Hematopoietic multipotent progenitor cell treated with erythropoietin and hydrocortisone succinate and interleukin-3 and kit ligand, for 6 days (in vitro differentiated cells): Measurements from ENCODE around the gene C2orf49.

Experiments used
- DNase-seq: peaks from one replicate; pipeline ENCODE4 v3.0.0-alpha.2; 2015

C2orf49 gene

DNA sequence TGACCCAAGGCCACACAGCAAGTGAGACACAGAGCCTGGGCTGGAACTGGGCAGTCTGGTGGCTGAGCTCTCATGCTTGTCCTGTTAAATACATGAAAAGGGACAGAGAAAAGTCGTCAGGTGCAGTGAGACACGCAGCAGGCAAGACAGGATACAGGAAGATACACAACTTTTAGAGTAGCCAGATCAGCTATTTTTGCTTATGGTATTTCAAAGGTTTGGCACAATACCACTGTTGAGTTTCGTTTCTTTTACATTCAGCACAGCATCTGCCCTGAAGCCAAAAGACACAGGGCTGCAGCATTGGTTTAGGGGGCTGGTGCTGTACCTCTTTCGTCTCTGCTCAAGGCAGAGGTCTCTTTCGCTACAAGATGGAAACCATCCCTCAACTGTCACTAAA lies 47.5 kb downstream of the C2orf49 start:
- DNase-seq = no peak

GRCh38 chr2:105385731-105386540 lies 48.6 kb downstream of the C2orf49 start:
- DNase-seq = peak; percentile 97

DNA sequence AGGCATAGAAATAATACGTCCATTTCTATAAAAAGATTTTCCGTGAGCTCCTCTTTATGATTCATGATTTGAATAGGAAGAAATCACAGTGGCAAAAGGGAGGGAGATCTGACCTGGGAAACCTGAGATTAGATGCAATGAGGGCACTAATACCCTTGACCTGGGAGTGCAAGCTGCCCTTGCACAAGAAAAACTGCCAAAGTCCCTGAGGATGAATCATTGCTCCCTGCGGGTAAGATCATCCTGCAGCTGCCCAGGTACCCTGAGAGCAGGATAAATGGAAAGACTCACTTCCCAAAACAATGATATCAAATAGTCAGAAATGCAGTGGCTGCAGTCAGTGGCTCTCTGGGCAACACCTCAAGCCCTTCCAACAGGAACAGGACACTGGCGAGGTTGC lies 49.9 kb downstream of the C2orf49 start:
- no peak for DNase-seq

DNA sequence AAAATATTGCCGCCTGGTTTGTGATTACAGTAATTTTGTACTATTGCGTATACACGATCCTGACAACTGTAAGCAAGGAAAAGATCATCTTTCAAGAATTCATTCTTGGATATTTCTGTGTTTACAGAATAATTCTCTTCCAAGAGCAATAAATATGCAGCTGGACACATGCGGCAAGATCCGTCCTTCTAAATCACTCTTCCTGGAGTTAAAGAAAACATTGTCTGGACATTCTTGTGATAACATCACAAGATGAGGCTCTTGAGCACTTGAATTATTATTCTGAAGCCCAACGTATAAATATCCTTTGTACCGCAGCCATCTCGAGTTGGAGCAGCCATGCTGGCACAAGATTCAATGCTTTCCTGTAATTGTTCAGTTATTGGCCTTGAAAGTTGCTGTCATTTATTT lies 51.6 kb downstream of the C2orf49 start:
- no peak for DNase-seq

DNA sequence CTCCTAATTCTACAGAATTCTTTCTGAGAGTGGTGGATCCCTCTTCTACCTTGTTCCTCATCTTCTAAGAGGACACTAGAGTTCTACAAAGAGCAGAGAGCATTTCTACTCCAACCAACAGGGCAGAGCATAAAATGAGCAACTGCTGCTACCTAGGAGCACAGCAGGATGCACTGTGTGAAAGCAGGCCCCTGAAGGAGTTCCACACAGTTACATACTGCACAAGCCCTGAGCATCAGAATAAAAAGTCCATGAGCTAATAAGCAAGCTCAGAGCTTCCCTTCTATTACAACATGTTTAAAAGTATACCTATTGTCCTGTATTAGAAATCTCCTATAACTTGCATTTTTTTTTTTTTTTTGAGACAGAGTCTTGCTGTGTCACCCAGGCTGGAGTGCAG lies 53.1 kb downstream of the C2orf49 start:
- DNase-seq = no peak

DNA sequence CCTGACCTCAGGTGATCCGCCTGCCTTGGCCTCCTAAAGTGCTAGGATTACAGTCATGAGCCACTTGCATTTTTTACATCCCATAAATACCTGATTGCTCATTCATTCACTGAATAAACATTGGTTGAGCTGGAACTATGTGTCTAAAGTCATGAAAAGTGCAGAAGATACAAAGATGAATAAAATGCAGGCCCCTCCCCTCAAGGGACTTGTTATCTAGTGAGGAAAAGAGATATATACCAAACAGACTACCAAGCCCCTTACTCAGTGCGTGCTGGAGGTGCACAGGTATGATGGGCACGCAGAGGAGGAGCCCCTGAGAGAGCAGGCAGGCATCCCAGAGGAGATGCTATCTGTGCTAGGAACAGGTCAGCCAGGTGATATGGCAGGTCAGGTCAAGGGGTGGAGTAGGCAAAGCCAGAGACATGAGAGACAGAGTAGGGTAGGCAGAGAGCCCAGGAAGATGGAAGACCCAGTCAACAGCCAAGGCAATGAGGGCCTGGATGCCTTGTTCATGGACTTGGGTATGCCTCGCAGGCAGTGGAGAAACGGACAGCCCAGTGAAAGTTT lies 53.8 kb downstream of the C2orf49 start:
- DNase-seq = no peak

DNA sequence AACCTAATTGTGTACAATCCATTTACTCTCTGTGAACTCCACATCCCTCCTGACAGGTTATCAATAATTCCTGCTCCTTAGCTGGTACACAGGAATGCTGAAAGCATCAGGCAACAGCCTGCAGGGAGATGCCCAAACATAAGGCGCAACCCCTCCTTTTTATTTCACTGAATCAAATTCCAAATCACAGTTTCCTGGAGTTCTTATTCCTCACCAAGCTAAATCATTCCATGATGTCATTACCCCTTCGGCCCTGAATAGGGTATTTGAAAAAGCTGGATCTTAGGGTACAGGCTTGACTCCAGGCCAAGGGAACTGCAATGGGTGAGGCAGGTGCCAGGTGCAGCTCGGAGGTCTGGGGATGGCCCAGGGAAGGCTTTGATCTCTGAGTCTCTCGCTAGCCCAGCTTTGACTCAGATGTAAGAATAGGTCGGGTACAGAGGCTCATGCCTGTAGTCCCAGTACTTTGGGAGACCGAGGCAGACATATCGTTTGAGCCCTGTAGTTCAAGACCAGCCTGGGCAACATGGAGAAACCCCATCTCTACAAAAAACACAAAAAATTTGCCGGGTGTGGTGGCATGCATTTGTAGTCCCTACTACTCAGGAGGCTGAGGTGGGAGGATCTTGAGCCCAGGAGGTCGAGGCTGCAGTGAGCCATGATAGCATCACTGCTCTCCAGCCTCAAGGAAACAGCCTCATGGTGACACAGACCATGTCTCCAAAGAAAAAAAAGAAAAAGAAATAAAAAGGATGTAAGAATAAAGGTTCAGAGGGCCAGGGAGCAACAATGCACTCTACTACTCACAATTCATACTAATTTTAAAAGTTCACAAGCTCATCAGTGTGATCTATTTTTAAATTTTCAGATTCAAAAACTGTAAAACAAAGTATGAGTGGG lies 54.7 kb downstream of the C2orf49 start:
- DNase-seq = no peak

GRCh38 chr2:105393373-105394055 lies 56.2 kb downstream of the C2orf49 start:
- no peak for DNase-seq

- DNase-seq = no peak
Measured at GRCh38 chr2:105394951-105395611, 57.7 kb downstream of the C2orf49 start.

- DNase-seq = no peak
Measured at GRCh38 chr2:105395691-105396090, 58.4 kb downstream of the C2orf49 start.

- peak; percentile 80 for DNase-seq
Measured at GRCh38 chr2:105396254-105397024, 59.1 kb downstream of the C2orf49 start.

- peak; percentile 38 for DNase-seq
Measured at GRCh38 chr2:105397025-105397722, 59.8 kb downstream of the C2orf49 start.

DNA sequence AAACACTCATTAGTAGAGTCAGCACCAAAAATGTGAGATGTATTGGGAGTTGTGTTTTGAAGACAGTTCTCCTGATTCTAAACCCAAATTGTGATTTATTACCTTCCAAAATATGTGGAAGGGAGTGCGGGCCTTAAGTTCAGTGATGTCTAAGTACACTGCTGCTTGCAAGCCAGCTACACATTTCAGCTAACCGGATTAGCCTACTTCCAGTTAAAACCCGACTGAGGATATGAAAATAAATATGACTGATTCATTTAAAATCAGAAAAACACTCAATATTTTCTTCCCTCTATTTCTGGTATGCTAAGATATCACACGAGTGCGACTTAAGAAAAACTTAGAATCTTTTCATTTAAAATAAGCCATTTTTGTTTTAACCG lies 60.6 kb downstream of the C2orf49 start:
- peak; percentile 54 for DNase-seq

GRCh38 chr2:105398336-105399206 lies 61.2 kb downstream of the C2orf49 start, which contains the start of gene FHL2:
TSS of gene FHL2 (minus strand) at chr2:105399051. CDS start at chr2:105386516, 12,535 bp downstream.
- DNase-seq = peak; percentile 92
